Mesendoderm (in vitro differentiated cells): ENCODE measurements around the gene HDAC2.

Source experiments
- DNase-seq: peaks from one replicate; pipeline ENCODE4 v3.0.0; 2013
- H2AK5ac ChIP-seq: 2 replicates; pipeline ENCODE4 v1.6.1; 2013; ENCODE audit warnings: low read length, inconsistent platforms
- H2BK120ac ChIP-seq: 2 replicates; pipeline ENCODE4 v1.6.1; 2013; ENCODE audit warnings: low read depth, mild to moderate bottlenecking, low read length, moderate library complexity, mixed read lengths
- H2BK15ac ChIP-seq: replicated peaks from 2 replicates; pipeline ENCODE4 v1.6.1; 2013; ENCODE audit warnings: low read depth, mild to moderate bottlenecking, moderate library complexity
- H2BK5ac ChIP-seq: 2 replicates; pipeline ENCODE4 v1.6.1; 2013; ENCODE audit warnings: low read length, inconsistent platforms
- H3K18ac ChIP-seq: 2 replicates; pipeline ENCODE4 v1.6.1; 2013; ENCODE audit warnings: mild to moderate bottlenecking, low read length, mixed read lengths
- H3K23ac ChIP-seq: one replicate; pipeline ENCODE4 v1.6.1; 2013; ENCODE audit warnings: low read length
- H3K27ac ChIP-seq: 2 replicates; pipeline ENCODE4 v1.5.1; 2013; ENCODE audit warnings: low read depth, mild to moderate bottlenecking, inconsistent platforms, low read length, moderate library complexity
- H3K27me3 ChIP-seq: 2 replicates; pipeline ENCODE4 v1.6.1; 2013; ENCODE audit warnings: low read length, control low read depth, mild to moderate bottlenecking, inconsistent platforms; ENCODE audit not compliant: insufficient read depth, poor library complexity
- H3K36me3 ChIP-seq: 2 replicates; pipeline ENCODE4 v1.6.1; 2013; ENCODE audit warnings: low read length, inconsistent platforms; ENCODE audit not compliant: control insufficient read depth, insufficient read depth
- H3K4ac ChIP-seq: one replicate; pipeline ENCODE4 v1.6.1; 2013; ENCODE audit warnings: low read depth, mild to moderate bottlenecking, low read length, moderate library complexity
- H3K4me1 ChIP-seq: 2 replicates; pipeline ENCODE4 v1.6.1; 2013; ENCODE audit warnings: low read depth, low read length, inconsistent platforms; ENCODE audit not compliant: control insufficient read depth
- H3K4me2 ChIP-seq: 2 replicates; pipeline ENCODE4 v1.6.1; 2013; ENCODE audit warnings: low read length
- H3K4me3 ChIP-seq: 2 replicates; pipeline ENCODE4 v1.5.1; 2013; ENCODE audit warnings: mild to moderate bottlenecking, low read length
- H3K56ac ChIP-seq: one replicate; pipeline ENCODE4 v1.6.1; 2013; ENCODE audit warnings: low read length
- H3K79me1 ChIP-seq: 2 replicates; pipeline ENCODE4 v1.6.1; 2013; ENCODE audit warnings: low read length, inconsistent platforms
- H3K79me2 ChIP-seq: 2 replicates; pipeline ENCODE4 v1.6.1; 2013; ENCODE audit warnings: mild to moderate bottlenecking, low read length; ENCODE audit not compliant: control insufficient read depth, insufficient read depth
- H3K9ac ChIP-seq: 2 replicates; pipeline ENCODE4 v1.6.1; 2013; ENCODE audit warnings: low read length, inconsistent platforms
- H4K5ac ChIP-seq: one replicate; pipeline ENCODE4 v1.6.1; 2013; ENCODE audit warnings: low read length
- H4K8ac ChIP-seq: one replicate; pipeline ENCODE4 v1.6.1; 2013; ENCODE audit warnings: low read depth, mild to moderate bottlenecking, control low read depth, low read length, moderate library complexity
- WGBS: extraction: QIAGEN DNeasy Blood & Tissue Kit; methylation state at CpG from one replicate; pipeline ENCODE4 v1.1.7; 2013; ENCODE audit warnings: low lambda C conversion rate, missing lambda C conversion rate; ENCODE audit not compliant: insufficient coverage; ENCODE audit errors: extremely low coverage; 5-methylcytosine and 5-hydroxymethylcytosine counted together

Gene HDAC2

GRCh38 chr6:113908801-113909200 is 62.1 kb downstream of the HDAC2 start:
- no peak overlapping the region for H3K9ac ChIP-seq
- no peaks in the 10 kb centered on the region for H3K79me1 ChIP-seq
- H3K18ac ChIP-seq: no peak overlapping the region
- H2BK5ac ChIP-seq: no peak overlapping the region
- no peaks in the 10 kb centered on the region for H3K4me1 ChIP-seq
- no peak overlapping the region for H3K56ac ChIP-seq
- H4K8ac ChIP-seq: no peak overlapping the region
- no peak overlapping the region for H2BK120ac ChIP-seq
- H3K27ac ChIP-seq: no peak overlapping the region
- H3K36me3 ChIP-seq: no peaks in the 10 kb centered on the region
- WGBS: no CpG with 5 or more reads among the region's 3 CpGs
- no peak overlapping the region for H3K4me2 ChIP-seq
- no peak overlapping the region for H4K5ac ChIP-seq
- H3K4ac ChIP-seq: no peak overlapping the region
- no peak overlapping the region for H2AK5ac ChIP-seq
- H3K79me2 ChIP-seq: no peaks in the 10 kb centered on the region
- no peak overlapping the region for H3K4me3 ChIP-seq
- H2BK15ac ChIP-seq: no peak overlapping the region
- H3K23ac ChIP-seq: no peak overlapping the region
- no peaks in the 10 kb centered on the region for H3K27me3 ChIP-seq
- DNase-seq: peak; percentile 29

DNA sequence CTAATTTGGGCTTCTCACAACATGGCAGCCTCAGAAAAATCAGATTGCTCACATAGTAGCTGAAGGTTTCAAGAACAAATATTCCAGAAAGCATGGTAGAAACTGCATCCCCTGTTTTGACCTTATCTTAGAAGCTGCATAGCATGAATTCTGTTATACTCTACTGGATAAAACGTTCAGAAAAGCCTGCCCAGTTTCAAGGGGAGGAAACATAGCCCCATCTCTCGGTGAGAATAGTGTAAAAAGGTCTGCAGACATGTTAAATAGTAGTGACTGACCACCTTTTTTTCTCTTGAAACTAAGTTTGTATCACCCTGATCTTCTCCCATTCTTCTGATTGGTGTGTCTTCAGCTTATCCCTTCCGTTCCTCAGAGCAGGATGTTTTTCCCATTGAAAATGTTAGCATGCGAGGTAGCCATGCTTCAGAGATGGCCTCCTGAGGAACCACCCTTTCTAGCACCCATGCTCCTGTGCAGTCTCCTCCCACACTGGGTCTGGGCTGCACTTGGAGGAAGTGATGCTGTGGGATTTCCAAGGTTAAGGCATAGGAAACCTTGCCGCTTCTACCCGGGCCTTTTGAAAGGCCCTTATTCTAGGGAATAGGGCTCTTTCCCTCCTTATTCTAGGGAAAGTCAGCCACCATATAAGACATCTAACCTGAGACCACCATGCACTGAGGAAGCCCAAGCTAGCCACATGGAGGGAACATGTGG is 63.7 kb downstream of the HDAC2 start:
- H4K8ac ChIP-seq: no peak overlapping the region
- no peaks in the 10 kb centered on the region for H3K36me3 ChIP-seq
- no peak overlapping the region for H3K4me3 ChIP-seq
- H2BK5ac ChIP-seq: no peak overlapping the region
- H2BK120ac ChIP-seq: no peak overlapping the region
- no peak overlapping the region for H3K4me2 ChIP-seq
- no peaks in the 10 kb centered on the region for H3K4me1 ChIP-seq
- no peaks in the 10 kb centered on the region for H3K79me2 ChIP-seq
- no peak overlapping the region for H4K5ac ChIP-seq
- H3K27ac ChIP-seq: no peak overlapping the region
- H2AK5ac ChIP-seq: no peak overlapping the region
- no peak overlapping the region for H3K4ac ChIP-seq
- no peak for DNase-seq
- H3K56ac ChIP-seq: no peak overlapping the region
- H3K79me1 ChIP-seq: no peaks in the 10 kb centered on the region
- H3K27me3 ChIP-seq: no peaks in the 10 kb centered on the region
- H2BK15ac ChIP-seq: no peak overlapping the region
- H3K18ac ChIP-seq: no peak overlapping the region
- no peak overlapping the region for H3K23ac ChIP-seq
- WGBS: no CpG with 5 or more reads among the region's 6 CpGs
- H3K9ac ChIP-seq: no peak overlapping the region

DNA sequence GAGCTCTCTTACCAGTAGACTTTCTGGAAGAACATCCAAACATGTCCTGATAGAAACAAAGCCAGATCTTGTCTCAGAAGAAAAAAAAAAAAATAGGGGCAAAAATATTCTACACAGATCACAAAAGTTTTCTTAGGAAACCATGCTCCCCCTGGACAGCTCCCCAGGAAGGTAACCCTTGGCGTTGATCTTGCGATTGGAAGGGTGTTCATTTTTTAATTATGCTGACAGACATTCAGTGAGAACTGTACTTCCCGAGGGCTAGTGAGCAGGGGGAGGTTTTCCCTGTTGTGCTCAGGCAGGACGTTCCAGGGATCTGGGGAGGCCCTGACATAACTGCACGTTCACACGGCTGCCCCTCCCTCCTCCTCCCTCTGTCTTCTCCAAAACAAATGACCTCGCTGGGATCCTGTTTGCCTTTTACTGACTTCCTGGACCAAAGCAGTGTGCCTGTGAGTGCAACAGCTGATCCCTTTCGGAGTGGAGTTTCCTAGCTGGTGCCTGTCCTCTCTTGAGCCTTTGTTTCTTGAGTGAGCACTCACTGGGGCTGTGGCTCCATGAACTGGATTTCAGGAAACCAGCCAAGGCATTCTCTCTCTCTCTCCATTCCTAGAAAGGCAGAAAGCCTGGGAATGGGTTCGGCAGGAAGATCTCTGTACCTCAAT is 67.2 kb downstream of the HDAC2 start:
- no peak overlapping the region for H3K18ac ChIP-seq
- H3K27ac ChIP-seq: no peak overlapping the region
- no peaks in the 10 kb centered on the region for H3K4me1 ChIP-seq
- no peak overlapping the region for H2BK5ac ChIP-seq
- no peak overlapping the region for H2BK120ac ChIP-seq
- no peak overlapping the region for H4K8ac ChIP-seq
- H3K79me2 ChIP-seq: no peaks in the 10 kb centered on the region
- H3K4me3 ChIP-seq: no peak overlapping the region
- H3K56ac ChIP-seq: no peak overlapping the region
- H4K5ac ChIP-seq: no peak overlapping the region
- no peak overlapping the region for H3K9ac ChIP-seq
- no peak overlapping the region for H3K23ac ChIP-seq
- no peaks in the 10 kb centered on the region for H3K36me3 ChIP-seq
- H3K4me2 ChIP-seq: no peak overlapping the region
- WGBS: no CpG with 5 or more reads among the region's 9 CpGs
- no peaks in the 10 kb centered on the region for H3K27me3 ChIP-seq
- H3K4ac ChIP-seq: no peak overlapping the region
- DNase-seq: peak; percentile 28
- no peaks in the 10 kb centered on the region for H3K79me1 ChIP-seq
- H2BK15ac ChIP-seq: no peak overlapping the region
- H2AK5ac ChIP-seq: no peak overlapping the region

GRCh38 chr6:113901482-113901881 is 69.5 kb downstream of the HDAC2 start:
- H3K27me3 ChIP-seq: no peaks in the 10 kb centered on the region
- no peak overlapping the region for H2BK15ac ChIP-seq
- WGBS: no CpG with 5 or more reads among the region's 2 CpGs
- no peak overlapping the region for H4K8ac ChIP-seq
- DNase-seq: no peak
- no peak overlapping the region for H3K4me3 ChIP-seq
- no peaks in the 10 kb centered on the region for H3K79me1 ChIP-seq
- H3K4ac ChIP-seq: no peak overlapping the region
- H3K56ac ChIP-seq: no peak overlapping the region
- H3K23ac ChIP-seq: no peak overlapping the region
- no peak overlapping the region for H2BK120ac ChIP-seq
- H3K18ac ChIP-seq: no peak overlapping the region
- H3K4me1 ChIP-seq: no peaks in the 10 kb centered on the region
- no peak overlapping the region for H3K4me2 ChIP-seq
- no peaks in the 10 kb centered on the region for H3K36me3 ChIP-seq
- no peak overlapping the region for H4K5ac ChIP-seq
- no peak overlapping the region for H2BK5ac ChIP-seq
- H2AK5ac ChIP-seq: no peak overlapping the region
- no peak overlapping the region for H3K9ac ChIP-seq
- H3K79me2 ChIP-seq: no peaks in the 10 kb centered on the region
- H3K27ac ChIP-seq: no peak overlapping the region

DNA sequence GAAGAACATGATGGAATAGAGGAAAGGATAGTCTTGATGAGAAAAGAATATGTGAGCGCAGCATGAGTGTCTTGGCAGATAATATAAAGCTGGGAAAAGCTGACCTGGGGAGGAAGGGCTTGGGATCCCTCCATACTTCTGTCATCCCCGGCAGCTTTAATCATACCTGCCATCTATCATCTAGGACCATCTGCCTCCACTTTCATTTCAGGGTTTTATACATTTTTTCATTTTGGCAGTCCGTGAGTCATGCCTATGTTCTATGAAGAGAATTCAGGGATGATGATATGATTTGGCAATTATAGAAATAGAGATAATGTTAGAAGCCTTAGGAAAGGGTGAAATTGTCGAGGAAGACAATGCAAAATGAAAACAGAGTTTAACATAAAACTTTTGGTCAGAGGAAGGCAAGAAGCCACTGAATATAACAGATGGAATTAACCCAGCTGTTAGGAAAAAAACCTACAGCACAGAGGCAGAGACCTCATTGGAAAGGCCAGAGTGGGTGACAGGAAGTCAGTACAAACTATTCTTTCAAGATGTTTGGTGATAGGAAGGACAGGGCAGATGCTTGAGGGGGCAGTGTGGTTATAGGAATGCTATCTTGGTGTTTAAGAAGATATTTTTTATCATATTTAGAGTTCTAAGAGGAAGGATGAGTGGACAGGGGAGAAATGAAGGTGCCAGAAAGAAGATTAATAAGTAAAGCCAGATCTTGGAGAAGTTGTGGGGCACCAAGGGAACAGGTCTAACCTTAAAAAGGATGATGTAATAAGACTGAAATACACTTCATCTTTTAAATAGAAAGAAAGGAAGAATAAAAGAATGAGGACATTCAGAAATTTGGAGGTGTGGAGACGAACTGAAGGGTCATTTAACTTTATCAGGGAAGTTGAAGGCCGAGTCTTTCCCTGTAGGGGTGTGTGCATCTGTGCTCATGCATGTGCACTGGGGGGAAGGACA is 76.0 kb downstream of the HDAC2 start:
- no peak overlapping the region for H3K4me2 ChIP-seq

More for the DNA sequence above, 76.0 kb downstream of the HDAC2 start:
- H3K4me3 ChIP-seq: no peak overlapping the region
- H2AK5ac ChIP-seq: no peak overlapping the region
- no peaks in the 10 kb centered on the region for H3K27me3 ChIP-seq
- H3K9ac ChIP-seq: no peak overlapping the region
- no peak overlapping the region for H2BK120ac ChIP-seq
- no peak overlapping the region for H3K18ac ChIP-seq
- no peak overlapping the region for H4K8ac ChIP-seq
- peak overlapping the region; percentile 15 for H3K56ac ChIP-seq
- no peak overlapping the region for H2BK15ac ChIP-seq
- no peaks in the 10 kb centered on the region for H3K4me1 ChIP-seq
- no peaks in the 10 kb centered on the region for H3K36me3 ChIP-seq
- H4K5ac ChIP-seq: no peak overlapping the region
- no CpG with 5 or more reads among the region's 6 CpGs for WGBS
- no peaks in the 10 kb centered on the region for H3K79me1 ChIP-seq
- H3K4ac ChIP-seq: no peak overlapping the region
- no peaks in the 10 kb centered on the region for H3K79me2 ChIP-seq
- DNase-seq: no peak
- H3K23ac ChIP-seq: no peak overlapping the region
- no peak overlapping the region for H2BK5ac ChIP-seq
- no peak overlapping the region for H3K27ac ChIP-seq
